OCI-LY7 (cell line): ENCODE measurements around the gene MAML3. TPM values are rescaled to one million over a fixed set of nuclear protein-coding genes. Genes with fewer than 3 reads are reported as not detected.

Experiments used
- BruUV-seq: library from RNA; stranded (reverse); fragments of 400-500 nt; replicated peaks from 2 replicates; lab custom pipeline; 2021; lab: Mats Ljungman, UMichigan
- CTCF ChIA-PET: fragments of 300-600 bp; sonication (Branson Sonifier 250); formaldehyde crosslinking; loops from one replicate; lab custom pipeline; 2022; ENCODE audit warnings: antibody characterized with exemption; ENCODE audit not compliant: unreplicated experiment; lab: Charles Lee
- POLR2A ChIA-PET: fragments of 300-600 bp; sonication (Branson Sonifier 250); formaldehyde crosslinking; loops from one replicate; lab custom pipeline; 2022; ENCODE audit warnings: antibody characterized with exemption; lab: Charles Lee
- DNase-seq: peaks from one replicate; pipeline ENCODE4 v3.0.0-alpha.2; 2015; ENCODE audit warnings: low spot score
- H2AFZ ChIP-seq: fragments of 200-600 bp; sonication (generic), shearing (Covaris generic); 2 replicates; pipeline ENCODE4 v1.6.1; 2014; ENCODE audit warnings: mild to moderate bottlenecking, antibody characterized with exemption, low read length, moderate library complexity
- H3K27ac ChIP-seq: fragments of 200-600 bp; sonication (generic); 2 replicates; pipeline ENCODE4 v1.5.1; 2014; ENCODE audit warnings: mixed run types, low read depth, mild to moderate bottlenecking, moderate library complexity, low read length, inconsistent platforms; ENCODE audit not compliant: poor library complexity, severe bottlenecking
- H3K36me3 ChIP-seq: fragments of 200-600 bp; sonication (generic); 2 replicates; pipeline ENCODE4 v1.6.1; 2014; ENCODE audit warnings: mild to moderate bottlenecking, antibody characterized with exemption, low read length, moderate library complexity, mixed read lengths; ENCODE audit not compliant: insufficient read depth
- H3K4me1 ChIP-seq: fragments of 200-600 bp; sonication (generic); 2 replicates; pipeline ENCODE4 v1.5.1; 2014; ENCODE audit warnings: mild to moderate bottlenecking, low read length; ENCODE audit not compliant: insufficient read depth, poor library complexity, severe bottlenecking
- H3K4me2 ChIP-seq: fragments of 200-600 bp; sonication (generic); 2 replicates; pipeline ENCODE4 v1.6.1; 2014; ENCODE audit warnings: mild to moderate bottlenecking, low read length
- H3K4me3 ChIP-seq: fragments of 200-600 bp; sonication (generic); 2 replicates; pipeline ENCODE4 v1.5.1; 2014; ENCODE audit warnings: mild to moderate bottlenecking, low read depth, low read length; ENCODE audit not compliant: poor library complexity, severe bottlenecking
- H3K79me2 ChIP-seq: fragments of 200-600 bp; sonication (generic); 2 replicates; pipeline ENCODE4 v1.6.1; 2016; ENCODE audit warnings: low read depth, mild to moderate bottlenecking, low read length, moderate library complexity, mixed read lengths; ENCODE audit not compliant: insufficient read depth
- H3K9me2 ChIP-seq: fragments of 200-600 bp; sonication (generic); 2 replicates; pipeline ENCODE4 v1.6.1; 2016; ENCODE audit warnings: mild to moderate bottlenecking, low read length, mixed read lengths; ENCODE audit not compliant: insufficient read depth
- H3K9me3 ChIP-seq: fragments of 200-600 bp; sonication (generic); 2 replicates; pipeline ENCODE4 v1.6.1; 2014; ENCODE audit warnings: mild to moderate bottlenecking, mixed run types, low read length, mixed read lengths
- H4K20me1 ChIP-seq: fragments of 200-600 bp; sonication (generic); 2 replicates; pipeline ENCODE4 v1.6.1; 2014; ENCODE audit warnings: mild to moderate bottlenecking, antibody characterized with exemption, low read length, moderate library complexity, mixed read lengths; ENCODE audit not compliant: insufficient read depth
- CTCF ChIP-seq: fragments of 200-600 bp; sonication (generic); conservative IDR thresholded peaks from 2 replicates; pipeline ENCODE4 v1.5.1; 2014; ENCODE audit warnings: mild to moderate bottlenecking, antibody characterized with exemption, low read length, moderate library complexity, mixed read lengths
- EZH2phosphoT487 ChIP-seq: fragments of 200-600 bp; sonication (generic); IDR thresholded peaks from 2 replicates; pipeline ENCODE4 v1.6.1; 2018; ENCODE audit warnings: low read depth, borderline replicate concordance, mild to moderate bottlenecking, mixed run types, antibody characterized with exemption, low read length, moderate library complexity, mixed read lengths
- intact Hi-C: fragments of 100-400 bp; cut with micrococcal nuclease; formaldehyde crosslinking; loops from one replicate; pipeline ENCODE4 v1.10.0; 2022; ENCODE audit not compliant: unreplicated experiment
- total RNA-seq, 2 experiments: library from RNA; depleted of rRNA in 1 of 2; stranded (reverse); fragments of >200 nt in 1 of 2; shearing (Covaris generic) in 1 of 2; gene quantifications; 2 replicates each; pipeline ENCODE4 v1.2.3, GENCODE V29; 2014 to 2022

The MAML3 gene
- total RNA-seq, 2 experiments from 2014 or later = 0.80 to 1.2 TPM

GRCh38 chr4:140094438-140095420 is 59.3 kb downstream of the MAML3 start:
- H3K4me1 ChIP-seq = peaks cover 37% of the 10 kb centered on the region
- no peaks in the 10 kb centered on the region for H4K20me1 ChIP-seq
- ChIA-PET CTCF (no interaction called here), POLR2A (interaction anchor here (0.6 to 1.1 kb wide), 3 partner anchors 10 to 285 kb away, joined by 3 read pairs; no protein-coding TSS in a partner anchor)
- TF ChIP-seq CTCF (no peak), EZH2phosphoT487 (no peak)
- BruUV-seq = no TSS peak
- no peaks in the 10 kb centered on the region for H3K36me3 ChIP-seq
- no peak overlapping the region for H3K27ac ChIP-seq
- H3K79me2 ChIP-seq = no peaks in the 10 kb centered on the region
- peak overlapping the region; percentile 82 for H2AFZ ChIP-seq
- no peak overlapping the region for H3K4me2 ChIP-seq
- no peaks in the 10 kb centered on the region for H3K9me3 ChIP-seq
- DNase-seq = no peak
- H3K4me3 ChIP-seq = no peak overlapping the region
- intact Hi-C loops = no loop called here
- H3K9me2 ChIP-seq = no peaks in the 10 kb centered on the region

GRCh38 chr4:140092094-140092851 is 61.7 kb downstream of the MAML3 start:
- intact Hi-C loops = no loop called here
- peaks cover 21% of the 10 kb centered on the region for H3K4me1 ChIP-seq
- H4K20me1 ChIP-seq = no peaks in the 10 kb centered on the region
- POLR2A ChIA-PET = no interaction called here
- no peaks in the 10 kb centered on the region for H3K79me2 ChIP-seq
- no peaks in the 10 kb centered on the region for H3K9me2 ChIP-seq
- no peaks in the 10 kb centered on the region for H3K36me3 ChIP-seq
- H2AFZ ChIP-seq = no peak overlapping the region
- no peaks in the 10 kb centered on the region for H3K9me3 ChIP-seq
- no TSS peak for BruUV-seq
- DNase-seq = no peak
- no peak overlapping the region for H3K4me3 ChIP-seq
- H3K27ac ChIP-seq = no peak overlapping the region
- no peak overlapping the region for H3K4me2 ChIP-seq
- TF ChIP-seq CTCF = no peak
- no peak for TF ChIP-seq EZH2phosphoT487
- CTCF ChIA-PET = no interaction called here
